Hematopoietic multipotent progenitor cell treated with erythropoietin and hydrocortisone succinate and interleukin-3 and kit ligand, for 4 days (in vitro differentiated cells): ENCODE measurements around the gene FGD1.

Experiments used
- DNase-seq: peaks from one replicate; pipeline ENCODE4 v3.0.0-alpha.2; 2015

Gene FGD1

GRCh38 chrX:54470054-54470760 is 25.8 kb downstream of the FGD1 start:
- DNase-seq, result no peak

- DNase-seq, result peak; percentile 45
These were observed 43.1 kb downstream of the FGD1 start for GRCh38 chrX:54452920-54453319.

GRCh38 chrX:54449929-54450328 is 46.1 kb downstream of the FGD1 start:
- DNase-seq, result no peak

- DNase-seq, result peak; percentile 39
These were observed 48.6 kb downstream of the FGD1 start for GRCh38 chrX:54447461-54447860.

GRCh38 chrX:54446084-54446483 is 50.0 kb downstream of the FGD1 start:
- DNase-seq, result no peak

GRCh38 chrX:54444752-54445151 is 51.3 kb downstream of the FGD1 start:
- DNase-seq, result no peak

- DNase-seq, result no peak
These were observed 53.2 kb downstream of the FGD1 start for GRCh38 chrX:54442790-54443189.

GRCh38 chrX:54439960-54440871 is 55.8 kb downstream of the FGD1 start, which contains the start of gene TSR2:
TSR2 (plus strand) TSS chrX:54440404; CDS start chrX:54440422, 18 bp downstream.
- DNase-seq, result peak; percentile 92

GRCh38 chrX:54435121-54435520 is 60.9 kb downstream of the FGD1 start:
- no peak for DNase-seq

GRCh38 chrX:54430519-54430918 is 65.5 kb downstream of the FGD1 start:
- no peak for DNase-seq

- no peak for DNase-seq
These were observed 68.1 kb downstream of the FGD1 start for GRCh38 chrX:54427837-54428424.

GRCh38 chrX:54423161-54423888 is 72.7 kb downstream of the FGD1 start:
- DNase-seq, result peak; percentile 33

- no peak for DNase-seq
These were observed 73.9 kb downstream of the FGD1 start for GRCh38 chrX:54422168-54422567.

GRCh38 chrX:54419559-54420302 is 76.3 kb downstream of the FGD1 start:
- peak; percentile 51 for DNase-seq

- DNase-seq, result no peak
These were observed 79.1 kb downstream of the FGD1 start for GRCh38 chrX:54416965-54417364.

GRCh38 chrX:54415534-54416350 is 80.3 kb downstream of the FGD1 start:
- peak; percentile 63 for DNase-seq

GRCh38 chrX:54413753-54414152 is 82.3 kb downstream of the FGD1 start:
- peak; percentile 71 for DNase-seq

- DNase-seq, result no peak
These were observed 84.3 kb downstream of the FGD1 start for GRCh38 chrX:54411732-54412131.

GRCh38 chrX:54407266-54407665 is 88.8 kb downstream of the FGD1 start:
- DNase-seq, result no peak

GRCh38 chrX:54397113-54397512 is 98.9 kb downstream of the FGD1 start:
- DNase-seq, result no peak
